Astrocyte of the hippocampus (primary cell): ENCODE results near the gene RAI14.
"Not testable (repeated sequence)": the region's sequence is repeated elsewhere in the genome, so short reads cannot be mapped to it uniquely, and the experiment has no call there.

Experiments used
- DNase-seq: peaks from one replicate; pipeline ENCODE4 v3.0.0; 2011; ENCODE audit warnings: low read depth, low spot score

Gene RAI14

DNA sequence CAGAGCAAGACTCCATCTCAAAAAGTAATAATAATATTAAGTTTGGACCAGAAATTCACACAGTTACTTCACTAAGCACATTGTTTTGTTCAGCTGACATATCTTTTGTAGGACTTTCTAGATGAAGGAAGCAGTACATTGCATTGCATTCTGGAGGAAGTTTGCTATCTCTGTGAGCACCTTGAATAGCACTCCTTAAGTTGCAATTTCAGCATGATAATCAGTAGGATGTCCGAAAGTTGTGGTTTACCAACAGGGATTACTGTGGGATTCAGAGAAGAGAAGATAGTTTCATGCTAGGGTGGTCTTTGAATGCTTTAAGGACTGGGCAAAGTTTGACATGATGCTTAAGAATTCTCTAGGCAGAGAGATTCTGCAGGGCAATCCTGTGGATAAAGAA lies 164.5 kb downstream of the RAI14 start:
- no peak for DNase-seq

DNA sequence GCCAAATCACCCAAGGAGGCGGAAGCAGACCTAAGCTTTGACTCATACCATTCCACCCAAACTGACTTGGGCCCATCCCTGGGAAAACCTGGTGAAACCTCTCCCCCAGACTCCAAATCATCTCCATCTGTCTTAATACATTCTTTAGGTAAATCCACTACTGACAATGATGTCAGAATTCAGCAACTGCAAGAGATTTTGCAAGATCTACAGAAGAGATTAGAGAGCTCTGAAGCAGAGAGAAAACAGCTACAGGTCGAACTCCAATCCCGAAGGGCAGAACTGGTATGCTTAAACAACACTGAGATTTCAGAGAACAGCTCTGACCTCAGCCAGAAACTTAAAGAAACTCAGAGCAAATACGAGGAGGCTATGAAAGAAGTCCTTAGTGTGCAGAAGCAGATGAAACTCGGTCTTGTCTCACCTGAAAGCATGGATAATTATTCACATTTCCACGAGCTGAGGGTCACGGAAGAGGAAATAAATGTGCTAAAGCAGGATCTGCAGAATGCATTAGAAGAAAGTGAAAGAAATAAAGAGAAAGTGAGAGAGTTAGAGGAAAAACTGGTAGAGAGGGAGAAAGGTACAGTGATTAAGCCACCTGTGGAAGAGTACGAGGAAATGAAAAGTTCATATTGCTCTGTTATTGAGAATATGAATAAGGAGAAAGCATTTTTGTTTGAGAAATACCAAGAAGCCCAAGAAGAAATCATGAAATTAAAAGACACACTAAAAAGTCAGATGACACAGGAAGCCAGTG lies 167.0 kb downstream of the RAI14 start:
- no peak for DNase-seq

DNA sequence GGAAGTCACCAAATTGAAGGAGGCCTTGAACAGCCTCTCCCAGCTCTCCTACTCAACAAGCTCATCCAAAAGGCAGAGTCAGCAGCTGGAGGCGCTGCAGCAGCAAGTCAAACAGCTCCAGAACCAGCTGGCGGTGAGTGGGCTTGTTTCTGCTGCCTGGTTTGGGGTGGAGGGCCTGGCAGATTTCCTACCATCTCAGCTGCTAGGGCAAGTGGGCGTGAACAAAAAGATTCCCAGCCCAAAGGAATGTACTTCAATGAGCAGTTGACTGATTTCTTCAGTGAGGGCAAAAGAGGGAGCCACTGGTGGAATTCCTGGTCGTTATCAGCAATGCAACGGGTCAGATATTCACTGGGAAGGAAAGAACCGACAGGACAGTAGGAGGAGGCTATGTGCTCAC lies 170.2 kb downstream of the RAI14 start:
- peak; percentile 76 for DNase-seq

DNA sequence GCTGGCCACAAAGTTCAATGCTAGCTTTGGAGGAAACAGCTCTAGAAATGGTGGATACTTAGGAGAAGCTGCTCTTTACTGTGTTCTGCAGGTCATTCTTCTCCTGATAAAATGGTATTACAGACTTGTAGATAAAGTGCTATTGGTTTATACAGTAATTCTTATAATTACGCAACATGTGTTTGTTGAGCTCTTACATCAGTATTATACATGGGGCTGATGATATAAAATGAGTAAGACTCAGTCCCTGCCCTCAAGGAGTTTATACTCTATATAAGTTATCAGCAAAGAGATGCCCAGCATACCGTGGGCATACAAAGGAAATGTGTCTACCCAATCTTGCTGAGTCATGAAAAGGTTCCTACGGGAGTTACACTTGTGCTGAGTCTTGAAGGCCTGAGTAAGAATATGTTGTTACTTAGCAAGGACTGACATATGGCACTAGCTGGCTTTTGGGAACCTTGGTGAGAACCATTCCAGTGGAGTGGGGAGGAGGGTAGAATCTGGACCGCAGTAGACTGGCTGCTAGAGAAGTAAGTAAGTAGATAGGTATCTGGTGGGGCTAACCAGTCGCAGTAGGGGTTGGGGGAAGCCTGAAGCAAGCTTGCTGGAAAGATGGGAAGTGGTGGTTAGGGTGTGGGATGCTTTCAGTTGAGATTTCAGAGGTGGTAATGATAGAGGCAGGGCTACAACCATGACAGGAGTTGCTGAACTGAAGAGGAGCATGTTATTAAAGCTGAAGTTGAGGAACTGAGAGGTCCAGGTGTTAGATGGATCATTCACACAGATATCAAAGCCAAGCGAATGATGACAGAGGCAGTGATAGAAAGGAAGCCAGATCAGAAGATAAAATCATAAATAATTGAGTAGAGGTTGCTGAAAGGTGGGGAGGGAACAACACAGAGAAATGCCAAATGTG lies 171.7 kb downstream of the RAI14 start:
- DNase-seq, result no peak

DNA sequence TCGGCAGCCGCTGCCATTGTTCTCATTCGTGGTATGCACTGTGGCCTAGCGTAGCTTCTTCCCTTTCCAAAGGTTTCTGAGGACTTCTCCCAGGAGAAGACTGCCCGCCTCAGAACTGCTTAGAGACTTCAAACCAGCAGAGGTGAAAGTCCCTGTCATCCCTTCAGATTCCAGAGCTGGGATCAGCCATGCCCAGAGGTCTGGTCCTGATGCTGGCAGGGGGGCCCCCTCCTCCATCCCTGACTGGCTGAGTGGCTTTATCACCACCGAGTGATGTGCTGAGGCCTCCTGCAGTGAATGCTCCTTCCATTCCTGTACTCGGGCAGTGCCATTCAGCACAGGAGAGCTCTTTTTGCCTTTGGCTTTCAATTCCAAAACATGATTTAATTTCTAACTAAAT lies 174.7 kb downstream of the RAI14 start:
- DNase-seq, result not testable (repeated sequence)

DNA sequence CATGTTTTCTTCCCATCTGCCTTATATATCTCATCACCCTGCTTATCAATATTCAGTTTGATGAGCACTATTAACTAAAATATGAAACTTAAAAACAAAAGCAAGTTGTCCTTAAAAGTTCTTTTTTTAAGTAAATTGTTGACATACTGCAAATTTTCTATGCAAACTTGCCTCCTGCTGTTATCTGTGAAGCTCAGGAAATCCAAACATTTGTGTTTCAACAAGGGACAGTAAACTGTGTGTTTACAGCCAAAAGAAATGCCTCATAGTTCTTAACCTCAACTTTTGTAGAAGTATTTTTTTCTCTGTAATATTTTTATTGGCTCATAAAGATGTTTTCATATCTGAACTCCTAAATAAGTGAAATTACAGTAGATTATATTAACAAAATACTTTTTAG lies 175.2 kb downstream of the RAI14 start:
- DNase-seq, result no peak

DNA sequence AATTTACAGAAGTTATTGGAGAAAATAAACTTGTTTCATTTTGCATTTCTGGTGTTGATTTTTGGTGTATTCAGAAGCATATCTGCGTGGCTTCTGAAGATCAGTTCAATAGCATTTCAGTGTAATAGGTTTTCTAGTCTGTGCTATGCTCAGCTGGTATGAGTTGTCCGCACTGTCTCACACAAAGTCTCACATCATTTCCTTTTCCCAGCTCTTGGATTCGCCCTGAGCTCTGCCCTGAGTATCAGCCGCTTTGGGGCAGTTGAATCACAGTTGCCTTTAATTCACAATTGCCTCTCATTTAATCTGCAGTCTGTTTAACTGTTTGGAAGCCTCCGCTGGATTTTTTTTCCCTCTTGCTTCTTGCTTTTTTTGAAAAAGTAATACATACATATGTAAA lies 176.4 kb downstream of the RAI14 start:
- DNase-seq, result no peak

DNA sequence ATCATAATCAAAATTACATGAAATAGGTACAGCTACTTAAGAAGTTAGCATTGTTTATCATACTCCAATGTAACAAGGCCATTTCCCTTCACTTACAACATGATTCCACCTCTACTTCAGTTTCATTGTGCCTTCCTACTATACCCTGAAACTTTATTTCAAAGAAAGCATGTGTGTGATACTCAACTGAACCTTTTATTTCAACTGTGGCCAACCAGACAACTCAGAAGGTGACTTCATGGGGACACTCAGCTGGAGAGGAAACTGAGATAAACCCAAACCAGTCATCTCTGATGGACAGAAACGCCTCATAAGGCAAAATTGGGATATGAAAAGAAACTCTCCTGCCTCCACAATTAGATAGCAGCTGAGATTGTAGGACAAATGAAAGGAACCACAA lies 177.0 kb downstream of the RAI14 start:
- DNase-seq, result no peak

DNA sequence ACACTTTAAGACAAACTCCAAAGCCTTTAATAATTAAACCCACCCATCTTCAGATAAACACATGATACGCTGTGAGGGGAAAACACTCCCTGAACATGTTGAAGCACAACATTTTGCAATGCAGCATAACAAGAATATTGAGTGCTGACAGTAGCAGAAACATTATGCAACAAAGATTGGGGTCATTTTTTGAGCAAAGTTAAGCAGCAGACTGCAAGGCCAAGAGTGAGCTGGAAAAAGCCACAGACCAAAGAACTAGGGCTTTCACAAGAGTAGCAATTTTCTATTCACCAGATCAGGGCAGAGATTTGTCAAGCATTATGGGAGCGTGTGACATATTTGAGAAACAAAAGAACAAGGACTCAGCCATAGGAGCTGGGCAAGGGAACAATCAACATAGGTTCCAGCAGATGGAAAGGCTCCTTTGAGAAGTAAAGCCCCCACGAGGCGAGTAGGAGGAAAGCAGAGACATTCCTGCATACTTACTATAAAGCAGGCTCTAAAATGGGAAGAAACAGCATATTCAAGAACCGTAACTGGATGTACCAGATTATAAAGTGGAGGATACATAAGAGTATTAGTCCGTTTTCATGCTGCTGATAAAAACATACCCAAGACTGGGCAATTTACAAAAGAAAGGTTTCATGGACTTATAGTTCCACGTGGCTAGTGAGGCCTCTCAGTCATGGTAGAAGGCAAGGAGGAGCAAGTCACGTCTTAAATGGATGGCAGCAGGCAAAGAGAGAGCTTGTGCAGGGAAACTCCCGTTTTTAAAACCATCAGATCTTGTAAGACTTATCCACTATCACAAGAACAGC lies 178.1 kb downstream of the RAI14 start:
- DNase-seq, result no peak

DNA sequence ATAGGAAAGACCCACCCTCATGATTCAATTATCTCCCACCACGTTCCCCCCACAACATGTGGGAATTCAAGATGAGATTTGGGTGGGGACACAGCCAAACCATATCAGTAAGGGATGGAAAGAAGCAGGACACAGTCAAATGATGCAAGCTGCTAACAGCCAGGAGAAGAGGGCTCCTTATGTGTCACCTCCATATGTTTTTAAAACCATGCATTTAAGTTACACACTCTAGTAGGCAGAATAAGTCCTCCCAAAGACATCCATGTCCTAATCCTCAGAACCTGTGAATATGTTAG lies 178.6 kb downstream of the RAI14 start:
- DNase-seq, result no peak

DNA sequence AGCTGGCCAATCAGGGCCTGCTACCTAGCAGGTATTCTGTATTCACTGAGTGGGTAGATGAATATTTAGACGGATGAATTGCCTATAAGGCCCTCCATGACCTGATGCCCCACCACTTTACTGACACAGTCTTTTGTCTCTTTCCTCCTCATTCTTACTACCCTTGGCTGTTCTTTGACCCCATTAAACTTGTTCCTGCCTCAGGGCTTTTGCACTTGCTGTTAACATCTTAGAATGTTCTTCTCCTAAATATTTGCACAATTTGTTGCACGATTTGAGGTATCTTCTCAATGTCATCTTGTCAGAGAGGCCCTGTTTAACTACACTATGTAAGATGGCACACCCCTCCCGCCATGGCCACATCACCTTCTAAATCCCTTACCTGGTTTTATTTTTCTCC lies 179.5 kb downstream of the RAI14 start:
- DNase-seq, result no peak

DNA sequence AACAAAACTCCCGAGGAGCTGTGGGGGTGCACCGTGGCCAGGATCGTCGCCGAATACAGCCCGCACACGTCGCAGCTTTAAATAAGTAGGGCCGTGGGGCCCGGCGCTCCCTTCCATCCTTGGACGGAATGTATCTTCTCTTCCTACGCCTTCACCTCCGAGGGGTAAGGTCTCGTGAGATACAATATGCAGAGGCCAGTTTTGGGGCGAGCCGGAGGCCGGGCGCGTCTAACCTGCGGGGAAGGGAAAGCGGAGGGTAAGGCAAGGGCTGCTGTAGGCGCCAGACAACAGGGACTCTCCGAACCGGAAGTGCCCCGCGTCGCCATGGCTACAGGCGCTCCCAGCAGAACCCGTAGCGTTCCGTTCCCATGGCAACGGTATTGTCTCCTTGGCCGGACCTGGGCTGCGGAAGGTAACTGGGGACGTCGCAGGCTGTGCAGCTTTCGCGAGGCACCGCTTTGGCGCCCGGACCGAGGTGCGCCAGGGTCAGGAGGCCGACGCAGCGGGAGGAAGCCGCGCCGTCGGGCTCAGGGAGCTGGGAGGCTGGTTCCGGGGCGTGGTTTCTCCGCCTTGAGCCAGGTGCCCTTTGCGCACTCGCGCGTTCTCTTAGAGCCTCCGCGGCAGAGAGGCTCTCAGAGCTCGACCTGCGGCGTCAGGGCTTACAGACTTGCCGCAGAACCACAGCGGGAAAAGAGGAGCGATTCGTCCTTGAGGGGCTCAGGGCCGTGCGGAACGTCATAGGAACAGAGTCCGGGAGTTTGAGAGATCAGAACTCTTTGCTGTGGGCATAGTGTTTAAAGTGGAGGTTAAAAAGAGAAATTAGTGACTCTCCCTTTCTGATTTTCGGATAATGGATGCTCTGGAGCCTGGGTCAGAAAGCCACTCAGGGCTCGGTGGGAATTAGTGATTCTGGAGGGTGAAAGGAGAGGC lies 182.9 kb downstream of the RAI14 start, which contains the start of gene TTC23L:
TSS of gene TTC23L (plus strand) at position 380 of the 930 bp plus-strand sequence. CDS start 1,508 bp downstream, outside the sequence.
- peak; percentile 93 for DNase-seq

DNA sequence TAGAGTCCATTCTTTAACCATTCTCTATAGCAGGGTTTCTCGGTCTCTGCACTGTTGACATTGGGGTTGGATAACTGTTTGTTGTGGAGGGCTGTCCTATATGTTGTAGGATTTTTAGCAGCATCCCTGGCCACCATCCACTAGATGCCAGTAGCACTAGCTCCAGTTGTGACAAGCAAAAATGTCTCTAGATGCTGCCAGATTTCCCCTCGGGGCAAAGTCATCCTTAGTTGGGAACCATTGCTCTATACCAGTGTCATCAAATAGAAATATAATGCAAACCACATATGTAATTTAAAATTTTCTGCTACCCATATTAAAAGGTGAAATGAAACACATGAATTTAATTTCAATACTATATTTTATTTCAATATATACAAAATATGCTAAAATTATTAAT lies 185.7 kb downstream of the RAI14 start:
- no peak for DNase-seq

DNA sequence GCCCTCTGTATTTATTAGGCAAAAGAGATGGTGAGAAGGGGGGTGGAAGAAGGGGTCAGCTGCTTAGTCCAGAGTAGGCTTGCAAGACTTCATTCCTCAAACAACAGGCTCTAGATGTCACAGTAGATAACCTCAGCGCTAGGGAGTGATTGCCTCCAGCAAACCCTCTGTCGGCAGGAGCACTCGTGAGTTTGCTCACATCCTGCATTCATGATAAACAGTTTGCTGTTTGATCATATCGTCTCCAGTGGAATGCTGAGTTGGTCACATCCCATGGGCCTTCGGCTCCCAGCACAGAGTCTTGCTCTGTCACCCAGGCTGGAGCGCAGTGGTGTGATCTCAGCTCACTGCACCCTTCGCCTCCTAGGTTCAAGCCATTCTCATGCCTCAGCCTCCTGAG lies 186.4 kb downstream of the RAI14 start:
- DNase-seq, result no peak

DNA sequence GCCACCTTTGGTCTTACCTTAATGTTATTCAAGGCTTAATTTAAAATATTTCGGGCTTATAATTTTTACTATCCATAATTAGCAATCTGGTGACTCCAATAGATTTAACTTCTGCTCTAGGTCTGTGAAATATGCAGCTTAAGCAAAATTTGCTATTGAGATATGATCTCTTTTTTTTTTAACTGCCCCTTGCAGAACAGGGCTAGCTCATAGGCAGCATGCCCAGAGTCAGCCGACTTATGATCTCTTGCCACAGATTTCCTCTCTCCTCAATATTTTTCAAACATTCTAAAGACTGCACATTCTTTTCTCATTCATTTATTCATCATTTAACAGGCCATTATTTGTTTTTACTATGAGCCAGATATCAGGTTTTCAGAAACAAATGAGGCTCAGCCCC lies 187.4 kb downstream of the RAI14 start:
- no peak for DNase-seq

DNA sequence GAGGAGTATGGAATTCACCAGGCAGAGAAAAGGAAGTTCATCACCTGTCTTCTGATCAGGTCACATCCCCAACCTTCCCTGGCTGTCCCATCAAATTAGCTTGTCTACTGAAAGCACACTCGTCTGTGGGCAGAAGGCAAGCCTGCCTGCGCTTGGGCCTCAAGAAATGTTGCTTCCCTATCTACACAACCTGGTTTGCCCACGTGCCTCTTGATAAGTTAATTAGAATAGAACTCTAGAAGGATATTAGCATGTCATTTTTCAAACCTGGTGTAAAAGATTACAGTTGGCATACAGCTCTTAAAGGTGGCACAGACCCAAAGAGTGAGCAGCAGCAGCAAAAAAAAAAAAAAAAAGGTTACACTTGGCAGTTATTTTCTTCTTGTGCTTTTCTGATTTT lies 188.0 kb downstream of the RAI14 start:
- DNase-seq, result no peak

DNA sequence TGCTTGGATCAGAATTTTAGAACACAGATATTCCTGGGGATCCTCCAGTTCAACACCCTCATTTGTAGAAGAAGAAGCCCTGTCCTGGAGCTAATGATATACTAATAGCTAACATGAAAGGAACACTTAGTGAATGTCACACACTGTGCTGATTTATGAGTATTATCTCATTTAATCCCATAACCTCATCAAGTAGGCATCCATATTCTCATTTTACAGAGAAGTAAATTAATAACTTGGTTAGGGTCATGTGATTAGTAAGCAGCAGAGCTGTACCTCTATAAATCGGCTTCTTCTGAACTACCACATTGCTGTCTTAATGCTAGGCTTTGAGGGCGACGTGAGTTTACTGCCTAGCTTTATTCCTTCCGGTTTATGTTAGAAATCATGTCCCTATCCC lies 188.9 kb downstream of the RAI14 start:
- DNase-seq, result no peak

DNA sequence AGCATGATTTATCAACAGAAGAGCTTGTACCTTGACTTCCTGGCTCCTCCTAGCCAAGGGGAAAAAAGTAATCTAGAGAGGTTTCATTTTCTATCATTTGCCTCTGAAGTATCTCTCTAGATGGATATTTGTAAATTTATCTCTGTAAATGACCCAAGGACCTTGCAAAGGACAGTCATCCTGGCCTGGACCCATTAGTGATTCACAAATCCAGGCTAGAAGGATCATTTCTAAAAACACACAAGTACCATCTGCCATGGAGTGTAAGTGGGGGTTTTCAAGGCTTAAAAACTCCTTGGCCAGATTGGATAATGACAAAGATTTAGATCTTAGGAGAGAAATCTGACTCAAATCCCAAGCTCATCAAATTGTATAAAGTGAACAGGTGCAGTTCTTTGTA lies 190.9 kb downstream of the RAI14 start:
- DNase-seq, result no peak

DNA sequence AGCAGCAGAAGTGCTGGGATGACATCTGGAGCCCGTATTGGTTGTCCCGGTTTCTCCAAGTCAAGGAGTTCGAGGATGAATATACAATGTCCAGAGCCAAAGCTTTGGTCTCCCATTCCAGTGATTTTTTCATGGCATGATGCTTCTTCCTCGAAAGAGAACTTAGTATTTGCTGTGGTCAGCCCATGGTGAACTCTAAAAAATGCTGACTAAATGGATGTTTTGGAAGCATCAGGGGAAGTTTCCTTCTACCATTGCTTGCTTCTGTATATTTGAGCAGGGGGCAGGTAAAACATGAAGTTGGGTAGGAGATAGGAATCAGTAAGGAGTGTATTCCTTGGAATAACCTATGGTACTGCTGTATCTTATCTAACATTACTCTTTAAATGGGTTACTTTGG lies 191.4 kb downstream of the RAI14 start:
- DNase-seq, result no peak

DNA sequence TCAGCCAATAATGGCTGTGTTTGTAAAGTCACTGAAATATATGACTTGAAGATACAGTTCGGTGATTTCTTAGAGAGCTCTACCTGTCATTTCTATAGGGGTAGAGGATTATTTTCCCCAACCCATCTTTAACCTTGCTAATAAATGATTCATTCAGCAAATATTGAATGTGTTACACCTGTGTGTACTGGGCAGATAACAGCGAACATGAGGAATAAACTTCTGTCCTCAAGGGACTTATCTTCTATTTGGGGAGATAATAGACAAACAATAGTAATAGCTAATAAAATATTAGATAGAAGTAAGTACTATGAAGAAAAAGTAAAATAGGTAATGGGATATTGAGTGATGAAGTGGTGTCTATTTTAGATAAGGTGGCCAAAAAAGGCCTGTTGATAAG lies 192.1 kb downstream of the RAI14 start:
- DNase-seq, result no peak

DNA sequence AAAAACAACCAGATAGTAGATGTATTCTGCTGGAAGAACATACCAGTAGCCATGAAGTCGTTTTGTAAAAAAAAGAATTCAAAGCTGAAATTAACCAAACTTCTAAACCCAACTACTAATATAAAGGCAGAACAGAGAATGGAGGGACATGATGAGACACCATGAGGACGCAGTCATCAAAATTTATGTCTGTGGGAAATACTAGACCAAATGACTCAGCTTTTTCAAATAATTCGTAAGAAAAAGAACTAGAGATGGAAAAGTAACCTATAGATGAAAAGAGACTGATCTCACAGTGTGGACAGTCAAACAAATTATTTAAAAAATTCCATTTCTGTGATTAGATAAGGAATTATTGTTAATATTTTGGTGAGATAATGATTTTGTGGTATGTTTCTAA lies 193.1 kb downstream of the RAI14 start:
- DNase-seq, result no peak
